NCI-H1048 (cell line): ENCODE data around the gene MAPRE3.
A peak's percentile ranks its signal among the peaks of the same experiment; 100 is the strongest.
"Not testable (repeated sequence)": the region's sequence is repeated elsewhere in the genome, so short reads cannot be mapped to it uniquely, and the experiment has no call there.

Experiments
- DNase-seq: peaks from one replicate; lab custom pipeline; 2025; lab: John Stamatoyannopoulos, UW

MAPRE3 gene

DNA sequence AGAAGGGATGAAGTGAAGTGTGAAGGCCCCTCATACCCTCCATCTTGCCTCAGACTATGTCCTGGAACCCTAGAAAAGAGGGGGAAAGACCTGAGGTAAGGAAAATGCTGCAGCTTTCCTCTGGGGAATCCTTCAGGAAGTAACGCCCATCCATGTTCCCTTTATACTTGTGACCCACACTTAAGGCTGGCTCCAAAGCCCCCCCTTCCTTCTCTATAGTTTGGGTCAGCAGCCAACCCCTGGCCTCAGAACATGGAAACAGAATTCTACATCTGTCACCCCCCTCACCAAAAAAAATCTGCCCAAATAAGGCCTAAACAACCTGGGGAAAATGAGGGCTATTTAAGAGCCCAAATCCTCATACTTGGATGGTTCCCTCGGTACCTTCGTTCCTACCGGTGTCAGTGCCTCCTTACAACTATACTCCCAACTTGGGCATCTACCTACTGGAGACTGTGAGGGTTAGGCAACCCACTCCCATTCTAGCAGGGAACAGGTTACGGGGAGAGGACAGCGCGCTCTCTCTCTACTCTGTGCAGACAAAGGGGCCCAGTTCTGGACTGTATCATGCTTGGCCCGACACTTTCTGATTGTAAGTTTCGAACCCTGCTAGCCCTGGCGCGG, 100.3 kb downstream of the MAPRE3 start:
- DNase-seq = no peak

DNA sequence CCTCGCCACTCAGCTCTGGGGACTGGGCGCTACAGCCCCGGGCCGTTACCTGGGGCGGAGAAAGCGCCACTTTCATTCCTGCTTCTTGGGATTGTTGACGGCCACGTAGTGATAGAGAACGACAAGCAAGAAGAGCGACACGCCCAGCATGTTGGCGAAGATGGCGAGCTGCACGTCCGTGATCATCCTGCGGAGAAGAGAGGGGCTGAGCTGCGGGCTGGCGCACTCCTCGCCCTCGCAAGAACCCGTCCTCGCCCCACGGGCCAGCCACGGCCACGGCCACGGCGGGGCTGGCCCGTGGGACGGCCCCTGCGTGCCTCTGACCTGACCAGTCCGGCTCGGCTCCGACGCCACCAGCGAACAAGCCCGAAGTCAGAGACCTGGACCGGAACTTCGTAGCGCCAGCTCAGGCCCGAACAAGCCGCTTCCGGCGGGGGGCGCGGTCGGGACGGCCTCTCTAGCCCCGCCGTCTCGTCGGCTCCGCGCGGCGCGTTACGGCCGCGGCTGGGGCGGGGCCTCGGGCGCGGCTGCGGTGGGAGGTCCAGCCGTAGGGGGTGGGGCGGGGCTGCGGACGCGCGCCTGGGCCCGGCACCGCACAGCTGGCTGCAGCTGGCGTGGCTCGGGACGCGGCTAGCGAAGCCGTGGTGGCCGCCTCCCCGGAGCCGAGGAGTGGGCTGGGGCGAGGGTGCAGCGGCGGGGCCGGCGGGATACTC, 101.0 kb downstream of the MAPRE3 start, which contains the start of gene OST4:
Gene OST4 (minus strand): TSS at position 378 of the 713 bp plus-strand sequence.
- DNase-seq = peak; percentile 51

DNA sequence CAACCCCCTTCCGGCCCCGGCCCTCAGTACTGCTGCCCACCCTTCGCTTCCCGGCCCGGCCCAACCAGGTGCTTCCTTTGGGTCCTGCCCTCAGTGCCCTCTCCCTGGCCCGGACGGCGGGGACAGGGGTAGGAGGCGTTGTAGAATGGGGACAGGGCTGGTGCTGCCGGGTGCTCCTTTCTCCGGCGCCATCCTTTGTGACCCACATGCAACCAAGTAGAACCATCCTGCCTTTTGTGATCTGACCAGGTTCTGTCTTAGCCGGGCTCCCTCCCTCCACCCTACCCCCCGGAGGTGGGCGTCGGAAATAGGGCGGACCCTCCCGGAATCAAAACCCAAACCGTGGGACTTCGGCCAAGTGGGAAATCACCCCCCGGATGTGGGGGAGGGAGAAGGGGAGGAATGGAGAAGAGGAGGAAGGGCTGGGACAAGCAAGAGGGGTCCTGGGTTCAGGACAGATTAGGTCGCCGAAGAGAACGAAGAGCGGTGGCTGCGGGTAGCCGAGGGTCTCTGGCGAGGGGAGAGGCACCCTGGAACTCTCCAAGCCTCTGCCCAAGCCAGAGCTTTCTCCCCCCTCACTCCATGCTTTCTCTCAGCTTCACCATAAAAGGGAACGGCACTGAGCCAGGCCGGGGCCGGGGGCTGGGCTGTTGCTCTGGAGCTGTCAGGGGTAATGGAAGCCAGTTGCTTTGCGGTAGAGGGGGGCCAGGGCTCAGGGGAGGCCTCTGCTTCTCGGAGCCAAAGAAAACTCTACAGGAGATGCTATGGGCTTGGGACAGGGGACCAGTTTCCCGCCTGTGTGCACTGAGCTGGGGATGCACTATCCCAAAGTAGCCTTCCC, 101.8 kb downstream of the MAPRE3 start:
- no peak for DNase-seq

DNA sequence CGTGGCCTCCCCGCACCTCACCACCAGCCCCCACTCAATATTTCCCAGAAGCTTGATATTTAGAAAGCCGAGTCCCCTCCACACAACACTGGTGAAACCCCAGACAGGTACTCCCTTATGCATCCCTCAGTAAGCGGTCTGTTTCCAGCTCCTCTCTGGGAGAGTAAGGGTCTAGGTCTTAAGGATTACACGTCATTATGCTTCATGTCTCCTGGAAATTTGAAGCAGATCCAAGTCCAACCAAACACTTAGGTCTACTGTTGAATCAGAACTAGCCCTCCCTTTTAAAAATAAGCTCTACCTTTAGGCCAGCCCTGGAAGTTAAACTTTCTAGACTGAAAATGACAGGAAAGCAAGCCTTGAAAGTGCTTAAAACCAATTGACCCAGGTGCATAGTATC, 102.5 kb downstream of the MAPRE3 start:
- no peak for DNase-seq

DNA sequence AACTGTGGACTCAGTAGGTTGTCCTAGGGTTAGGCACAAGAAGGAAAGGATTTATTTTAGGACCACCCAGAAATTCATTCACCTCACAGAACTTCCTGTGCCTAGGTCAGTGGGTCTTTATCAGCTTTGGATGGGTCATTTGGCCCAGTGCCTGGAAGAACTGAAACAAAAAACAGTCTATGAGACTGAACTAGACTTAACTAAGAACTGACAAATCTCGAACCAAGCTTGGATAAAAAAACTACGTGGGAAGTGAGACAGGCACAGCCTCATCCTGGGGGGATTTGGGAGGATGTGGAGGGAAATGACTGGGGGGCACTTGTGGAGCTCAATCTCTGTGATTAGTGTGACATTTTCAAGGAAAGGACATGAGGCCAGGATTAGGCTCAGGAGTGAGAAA, 103.3 kb downstream of the MAPRE3 start:
- DNase-seq = no peak

DNA sequence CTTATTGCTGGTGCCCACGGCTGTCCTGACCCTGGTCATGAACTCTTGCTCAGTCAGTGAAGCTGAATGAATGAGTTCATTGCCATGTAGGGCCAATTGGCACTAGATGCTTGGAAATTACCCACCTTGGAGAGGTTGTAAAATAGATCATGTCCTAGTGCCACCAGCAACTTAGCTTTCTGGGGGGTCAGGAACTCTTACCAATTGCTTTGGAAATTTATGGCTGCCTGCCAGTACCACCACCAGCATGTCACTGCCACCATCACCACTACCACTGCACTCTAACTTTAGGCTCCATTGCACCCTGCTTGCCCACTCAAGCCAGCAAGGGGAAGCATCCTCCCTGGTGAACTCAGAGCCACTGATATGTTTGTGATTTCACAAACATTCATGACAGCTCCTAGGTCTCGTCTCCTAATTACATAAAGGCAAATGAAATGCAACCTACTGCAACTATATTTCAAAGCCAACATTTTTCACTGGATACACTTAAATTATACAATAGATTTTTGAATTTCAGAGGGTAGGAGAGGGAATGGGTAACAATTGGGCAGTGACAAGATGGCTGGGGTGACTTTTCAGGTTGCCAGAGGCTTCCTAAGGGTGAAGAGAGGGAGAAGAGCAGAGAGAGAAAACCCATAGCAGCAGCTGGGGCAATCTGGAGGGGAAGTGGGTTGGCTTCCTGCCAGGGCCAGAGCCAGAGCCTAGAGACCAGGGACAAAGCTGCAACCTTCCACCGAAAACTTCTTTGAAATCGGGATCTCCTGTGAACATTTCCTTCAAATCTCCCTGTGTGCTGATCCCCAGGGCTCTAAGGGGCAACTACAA, 104.5 kb downstream of the MAPRE3 start:
- DNase-seq = no peak

DNA sequence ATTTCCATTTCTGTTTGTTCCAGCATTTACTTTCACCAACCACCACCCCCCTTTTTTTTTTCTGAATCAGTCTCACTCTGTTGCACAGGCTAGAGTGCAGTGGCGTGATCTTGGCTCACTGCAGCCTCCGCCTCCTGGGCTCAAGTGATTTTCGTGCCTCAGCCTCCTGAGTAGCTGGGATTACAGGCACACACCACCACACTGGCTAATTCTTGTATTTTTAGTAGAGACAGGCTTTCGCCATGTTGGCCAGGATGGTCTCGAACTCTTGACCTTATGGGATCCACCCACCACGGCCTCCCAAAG, 105.1 kb downstream of the MAPRE3 start:
- not testable (repeated sequence) for DNase-seq

DNA sequence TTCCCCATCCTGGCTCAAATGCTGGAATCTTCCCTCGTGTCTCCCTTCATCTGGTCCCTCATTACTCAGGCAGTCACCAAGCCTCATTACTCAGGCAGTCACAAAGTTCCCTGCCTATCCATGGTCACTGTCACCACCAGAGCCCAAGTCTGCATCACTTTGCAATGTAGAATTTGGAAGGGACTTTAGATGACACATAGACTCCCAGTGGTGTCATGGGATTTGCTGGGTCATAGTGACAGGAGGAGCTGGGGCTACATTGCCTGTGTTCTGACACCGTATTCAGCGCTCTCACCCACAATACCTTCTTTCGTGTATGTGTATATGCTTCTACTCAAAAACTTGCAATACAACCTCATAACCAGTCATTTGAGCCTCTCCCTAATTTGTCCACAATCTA, 105.9 kb downstream of the MAPRE3 start:
- no peak for DNase-seq
